Measurements from ENCODE around the gene PSME1. TPM values are rescaled to one million over a fixed set of nuclear protein-coding genes. Genes with fewer than 3 reads are reported as not detected.

Gene PSME1
- total and polyA plus RNA-seq, 2 of the 13 experiments (the other 11 are each of a cell fraction or from before 2014, with no cell fraction given), result 159 to 608 TPM

GRCh38 chr14:24136684-24137528 lies 912 bp downstream of the PSME1 start (continued):
- no peak; the same call in 1 of the 2 replicates for TF ChIP-seq GTF3A (CRISPR knock-in tag; conservative IDR thresholded peaks at IDR 0.05)
- TF ChIP-seq TEAD3 (CRISPR knock-in tag; optimal IDR thresholded peaks at IDR 0.05; ENCODE audit: borderline replicate concordance), result peak; percentile 47
- no peak for TF ChIP-seq MYPOP (CRISPR knock-in tag; IDR thresholded peaks at IDR 0.05)
- no peak for TF ChIP-seq TBP (CRISPR knock-in tag; IDR thresholded peaks at IDR 0.05)
- TF ChIP-seq CSRNP1 (CRISPR knock-in tag; IDR thresholded peaks at IDR 0.05), result no peak
- TF ChIP-seq HINFP (CRISPR knock-in tag; IDR thresholded peaks at IDR 0.05; ENCODE audit: low read depth), result peak; percentile 50; the same call in 1 of the 2 replicates
- no peak for TF ChIP-seq FLYWCH1 (CRISPR knock-in tag; IDR thresholded peaks at IDR 0.05)
- TF ChIP-seq SP4 (CRISPR knock-in tag; IDR thresholded peaks at IDR 0.05), result no peak
- no peak for TF ChIP-seq KDM3A (CRISPR knock-in tag; IDR thresholded peaks at IDR 0.05; ENCODE audit: low read depth)
- no peak for TF ChIP-seq KMT2A (CRISPR knock-in tag; IDR thresholded peaks at IDR 0.05)
- no peak for TF ChIP-seq ZBTB33 (CRISPR knock-in tag; IDR thresholded peaks at IDR 0.05)
- TF ChIP-seq ARID5B (CRISPR knock-in tag; IDR thresholded peaks at IDR 0.05), result no peak
- no peak for TF ChIP-seq PATZ1 (CRISPR knock-in tag; IDR thresholded peaks at IDR 0.05)
- TF ChIP-seq E2F2 (CRISPR knock-in tag; IDR thresholded peaks at IDR 0.05; ENCODE audit: borderline replicate concordance), result no peak

All from HepG2 (cell line).